OCI-M2 (cell line): Measurements from ENCODE around the gene MB21D2.
"Not testable (repeated sequence)": the region's sequence is repeated elsewhere in the genome, so short reads cannot be mapped to it uniquely, and the experiment has no call there.

Source experiments
- DNase-seq: peaks from one replicate; lab custom pipeline; 2025; ENCODE audit not compliant: unreplicated experiment; lab: John Stamatoyannopoulos, UW

The MB21D2 gene

DNA sequence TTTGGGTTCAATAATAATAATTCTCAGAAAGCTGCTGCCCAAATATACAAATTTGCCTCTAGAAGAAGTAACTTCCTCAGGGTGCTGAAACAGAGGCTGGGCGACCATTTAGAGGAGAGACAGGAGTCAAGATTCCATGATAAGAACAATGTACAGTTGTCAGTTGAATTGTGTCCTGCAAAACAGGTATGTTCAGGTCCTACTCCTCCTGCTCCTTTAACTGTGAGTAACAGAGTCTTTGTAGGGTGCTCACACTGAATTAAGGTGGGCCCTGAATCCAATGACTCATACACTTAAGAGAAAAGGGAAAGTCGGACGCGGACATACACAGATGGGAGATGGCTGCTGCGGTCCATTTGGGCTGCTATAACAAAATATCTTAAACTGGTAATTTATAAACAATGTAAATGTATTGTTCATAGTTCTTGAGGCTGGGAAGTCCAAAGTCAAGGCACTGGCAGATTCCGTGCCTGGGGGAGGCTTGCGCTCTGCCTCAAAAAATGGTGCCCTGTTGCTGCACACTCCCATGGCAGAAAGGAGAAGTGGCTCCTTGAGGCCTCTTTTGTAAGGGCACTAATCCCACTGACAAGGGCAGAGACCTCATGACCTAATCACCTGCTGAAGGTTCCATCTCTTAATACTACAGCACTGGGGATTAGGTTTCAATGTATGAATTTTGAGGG lies 55.1 kb downstream of the MB21D2 start:
- no peak for DNase-seq

GRCh38 chr3:192861972-192862371 lies 55.7 kb downstream of the MB21D2 start:
- no peak for DNase-seq

GRCh38 chr3:192860454-192860853 lies 57.2 kb downstream of the MB21D2 start:
- no peak for DNase-seq

DNA sequence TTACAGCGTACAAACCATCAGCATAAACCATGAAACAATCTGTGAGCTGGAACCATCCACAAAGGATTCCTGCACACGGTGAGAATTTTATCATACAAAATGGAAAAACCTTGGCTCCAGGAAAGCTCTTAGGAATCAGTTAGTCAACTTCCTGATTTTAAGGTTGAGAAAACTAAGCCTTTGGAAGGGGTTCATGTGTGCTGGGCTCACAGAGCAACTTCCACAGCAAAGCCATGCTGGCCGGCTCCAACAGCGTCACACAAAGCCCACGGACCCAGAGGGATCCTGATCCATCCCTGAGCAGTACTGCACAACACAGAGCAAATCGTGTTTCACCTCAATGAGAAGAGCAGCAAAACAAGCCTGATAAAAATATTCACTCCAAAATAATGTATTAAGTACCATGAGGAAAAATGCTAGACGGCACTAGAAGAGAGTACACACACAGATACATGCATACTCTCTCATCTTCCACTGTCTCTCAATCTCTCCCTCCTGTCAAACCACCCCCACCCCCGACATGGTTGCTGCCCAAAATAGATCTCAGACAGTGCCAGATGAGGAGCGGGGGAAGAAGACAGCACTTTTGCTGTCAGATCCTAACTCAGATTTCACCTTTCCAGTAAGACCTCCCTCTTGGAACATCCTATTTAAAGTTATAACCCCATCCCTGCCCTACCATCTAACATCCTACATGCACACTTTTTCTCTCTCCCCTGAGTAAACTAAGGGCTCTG lies 58.6 kb downstream of the MB21D2 start:
- DNase-seq = no peak

GRCh38 chr3:192857260-192857661 lies 60.4 kb downstream of the MB21D2 start:
- no peak for DNase-seq

- DNase-seq = no peak
Measured at GRCh38 chr3:192855434-192855833, 62.2 kb downstream of the MB21D2 start.

DNA sequence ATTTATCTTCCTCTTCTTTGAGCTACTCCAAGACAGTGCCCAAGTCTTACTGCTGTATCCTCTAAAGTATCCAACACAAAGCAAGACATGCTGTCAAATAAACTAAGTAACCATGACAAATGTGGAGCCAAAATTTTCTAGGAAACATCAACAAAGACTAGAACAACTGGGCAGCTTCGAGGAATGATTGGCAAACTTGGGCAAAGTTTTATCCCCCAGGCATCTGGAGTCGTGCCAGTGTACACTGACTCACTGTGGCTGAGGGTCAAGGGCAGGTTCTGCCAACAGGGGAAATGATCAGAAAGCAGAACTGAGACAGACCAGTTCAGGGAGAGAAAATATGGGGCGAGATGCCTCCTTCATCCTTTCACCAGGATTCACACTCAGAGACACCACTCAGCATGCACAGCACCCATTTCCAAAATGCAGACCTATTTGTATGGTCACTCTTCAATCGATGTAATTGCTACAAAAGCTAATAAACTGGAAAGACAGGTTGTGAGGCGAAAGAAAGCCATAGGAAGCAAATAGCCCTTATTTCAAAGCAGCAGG lies 65.8 kb downstream of the MB21D2 start:
- no peak for DNase-seq

DNA sequence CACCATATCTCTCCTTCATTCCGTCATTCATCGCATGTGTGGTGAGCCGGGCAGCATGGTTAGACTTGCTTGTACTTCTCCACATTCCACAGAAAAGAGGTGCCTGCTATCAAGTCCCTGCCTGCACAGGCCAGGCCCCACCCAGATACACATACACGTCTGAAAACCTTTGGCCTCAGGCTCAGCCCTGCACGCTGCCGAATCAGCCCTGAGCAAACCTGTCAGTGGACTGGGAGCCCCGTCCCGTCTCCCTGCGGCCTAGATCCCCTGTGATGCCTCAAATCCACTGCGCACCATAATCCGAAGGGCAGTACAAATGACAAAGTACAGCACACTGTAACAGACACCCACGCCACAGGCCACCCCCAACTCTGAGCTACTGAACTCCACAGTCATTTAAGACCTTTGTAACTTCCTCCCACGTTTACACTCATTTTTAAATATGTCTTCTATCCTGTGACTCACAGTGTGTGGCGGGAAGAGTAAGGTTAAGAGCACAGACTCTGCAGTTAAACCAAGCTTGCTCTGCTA lies 67.1 kb downstream of the MB21D2 start:
- no peak for DNase-seq

DNA sequence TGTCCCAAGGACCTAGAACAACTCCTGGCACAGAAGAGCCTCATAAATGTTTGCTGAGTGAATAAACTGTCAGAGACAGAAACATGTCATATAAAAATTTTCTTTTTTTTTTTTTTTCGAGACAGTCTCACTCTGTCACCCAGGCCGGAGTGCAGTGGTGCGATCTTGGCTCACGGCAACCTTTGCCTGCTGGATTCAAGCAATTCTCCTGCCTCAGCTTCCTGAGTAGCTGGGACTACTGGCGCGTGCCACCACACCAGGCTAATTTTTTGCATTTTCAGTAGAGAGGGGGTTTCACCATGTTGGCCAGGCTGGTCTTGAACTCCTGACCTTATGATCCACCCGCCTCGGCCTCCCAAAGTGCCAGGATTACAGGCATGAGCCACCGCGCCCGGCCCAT lies 67.8 kb downstream of the MB21D2 start:
- DNase-seq = not testable (repeated sequence)

DNA sequence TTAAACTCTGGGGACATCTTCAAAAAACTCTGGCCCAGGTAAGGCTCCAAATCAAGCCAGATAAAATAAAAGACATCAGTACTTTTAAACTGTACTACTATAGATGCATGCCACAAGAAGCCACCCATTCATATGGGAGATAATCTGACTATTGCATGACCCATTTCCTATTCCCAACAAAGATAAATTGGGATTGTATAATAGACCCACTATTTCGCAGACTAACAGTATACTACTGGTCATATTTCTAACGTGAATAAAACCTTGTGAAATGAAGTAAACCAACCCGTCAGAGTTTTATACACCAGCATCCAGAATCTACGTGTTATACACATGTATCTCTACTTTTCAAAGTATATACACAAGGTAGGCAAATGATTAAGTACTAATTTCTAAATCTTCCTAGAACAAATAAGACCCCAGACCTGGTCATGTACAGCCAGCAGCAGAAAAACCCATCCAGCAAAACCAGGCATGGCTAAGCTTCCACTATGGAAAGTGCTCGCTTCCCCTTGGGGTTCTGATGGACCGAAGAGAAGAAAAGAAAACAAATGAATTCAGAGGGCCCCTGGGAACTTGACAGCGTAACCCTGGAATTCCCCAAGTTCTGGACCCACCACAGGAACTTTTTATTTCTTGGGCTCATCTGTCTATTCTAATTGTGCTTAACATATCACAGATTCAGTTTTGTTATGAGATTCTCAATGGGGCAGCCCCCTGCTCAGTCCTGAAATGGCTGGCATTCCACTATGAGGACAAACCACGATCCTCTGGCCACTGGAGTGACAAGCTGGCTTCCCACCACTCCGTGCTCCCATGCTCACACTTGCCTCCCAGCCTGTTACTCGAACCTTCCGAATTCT lies 69.1 kb downstream of the MB21D2 start:
- DNase-seq = no peak

GRCh38 chr3:192847941-192848340 lies 69.7 kb downstream of the MB21D2 start:
- DNase-seq = no peak

- DNase-seq = no peak
Measured at GRCh38 chr3:192845526-192845855, 72.2 kb downstream of the MB21D2 start.

GRCh38 chr3:192844836-192845525 lies 72.7 kb downstream of the MB21D2 start:
- no peak for DNase-seq

DNA sequence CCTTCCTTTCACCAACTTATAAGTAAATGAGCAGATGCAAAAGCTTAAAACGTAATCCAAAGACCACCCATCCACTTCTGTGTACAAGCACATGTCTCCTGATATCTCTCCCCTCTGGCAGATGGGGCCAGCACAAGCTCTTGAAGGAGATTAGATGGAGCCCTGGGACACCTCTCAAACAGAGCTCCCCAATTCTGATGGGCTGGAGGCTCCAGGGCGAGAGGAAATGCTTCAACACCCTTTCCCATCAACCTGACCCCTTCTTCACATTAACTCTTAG lies 73.2 kb downstream of the MB21D2 start:
- no peak for DNase-seq

DNA sequence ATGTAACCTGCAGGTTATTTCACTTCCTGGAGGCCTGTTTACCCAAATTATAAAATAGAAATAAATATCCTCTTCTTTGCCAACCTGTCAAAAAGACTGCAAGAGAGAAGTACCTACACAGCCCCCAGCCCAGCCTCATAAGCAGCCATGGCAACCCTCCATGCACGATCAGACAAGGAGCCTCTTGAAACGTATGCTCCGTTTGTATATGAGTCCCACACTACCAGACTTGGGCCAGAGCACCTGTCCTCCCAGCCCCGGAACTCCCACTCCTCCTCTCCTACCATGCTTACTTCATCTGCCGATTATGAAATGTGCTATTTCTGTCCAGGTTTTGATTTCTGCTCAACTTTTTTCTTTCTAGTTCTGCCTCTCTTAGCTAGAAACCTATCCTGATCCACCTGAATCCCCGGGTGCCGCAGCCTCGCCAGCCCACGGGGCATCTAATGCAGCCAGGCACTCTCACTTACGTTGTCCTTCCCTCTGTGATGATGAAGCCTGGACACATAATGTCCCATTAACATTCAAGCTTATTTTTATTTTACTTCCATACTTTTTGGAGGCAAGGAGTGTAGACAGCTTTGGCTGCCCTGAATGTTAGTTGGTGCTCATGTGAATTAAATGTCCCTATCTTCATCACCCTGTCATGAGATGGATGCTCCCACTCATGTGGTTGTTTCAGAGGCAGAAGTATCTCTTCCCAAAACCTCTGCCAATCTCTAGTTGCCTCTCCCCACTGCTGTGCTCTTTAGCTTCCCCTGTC lies 73.8 kb downstream of the MB21D2 start:
- no peak for DNase-seq

GRCh38 chr3:192843119-192843518 lies 74.5 kb downstream of the MB21D2 start:
- DNase-seq = no peak

- no peak for DNase-seq
Measured at GRCh38 chr3:192842711-192843110, 74.9 kb downstream of the MB21D2 start.

DNA sequence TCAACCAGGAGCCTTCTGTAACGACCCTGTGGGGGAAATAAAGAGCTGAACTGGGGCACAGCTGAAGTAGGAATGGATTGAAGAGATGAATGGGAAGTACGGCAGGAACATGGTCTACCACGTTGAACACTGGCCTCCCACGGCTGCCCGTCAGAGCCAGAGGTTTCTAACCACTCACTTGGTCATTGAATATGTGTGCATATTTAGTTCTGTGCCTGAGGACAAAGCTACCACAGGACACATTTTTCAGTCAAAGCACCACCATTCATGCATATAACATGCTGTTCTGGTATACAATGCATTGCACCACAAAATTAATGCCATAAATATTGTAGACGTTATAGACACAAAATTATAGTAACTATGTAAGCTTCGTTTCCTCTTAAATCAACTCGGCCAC lies 75.5 kb downstream of the MB21D2 start:
- no peak for DNase-seq

DNA sequence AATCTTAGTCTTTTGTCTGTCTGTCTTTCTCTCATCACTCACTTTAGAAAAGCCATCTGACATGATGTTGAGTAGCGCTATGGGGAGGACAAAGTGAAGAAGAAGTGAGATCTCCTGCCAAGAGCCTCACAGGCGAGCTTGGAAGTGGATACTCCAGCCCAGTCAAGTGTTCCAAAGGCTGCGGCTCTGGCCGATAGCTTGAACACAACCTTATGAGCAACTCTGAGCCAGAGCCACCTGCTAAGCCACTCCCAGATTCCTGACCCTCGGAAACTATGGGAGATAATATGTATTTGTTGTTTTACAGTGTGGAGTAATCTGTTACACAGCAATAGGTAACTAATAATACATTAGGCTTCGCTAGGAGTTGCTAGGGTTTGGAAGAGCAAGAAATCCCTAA lies 76.2 kb downstream of the MB21D2 start:
- DNase-seq = no peak

- no peak for DNase-seq
Measured at GRCh38 chr3:192840143-192840836, 77.4 kb downstream of the MB21D2 start.
